IMR-90 (cell line): Measurements from ENCODE around the gene ANKRD52. TPM values are rescaled to one million over a fixed set of nuclear protein-coding genes. Genes with fewer than 3 reads are reported as not detected.

ENCODE experiments used
- ATAC-seq: fragments of 200-7000 bp; cut with Tn5 transposase; 2 replicates; pipeline ENCODE4 v1.9.1; 2020; ENCODE audit warnings: low read depth, mild to moderate bottlenecking, moderate library complexity
- BruUV-seq: library from RNA; stranded (reverse); fragments of 400-500 nt; replicated peaks from 2 replicates; lab custom pipeline; 2021; lab: Mats Ljungman, UMichigan
- CTCF ChIA-PET: fragments of 300-600 bp; formaldehyde crosslinking; extraction: SDS; loops from one replicate; lab custom pipeline; 2021; ENCODE audit warnings: antibody characterized with exemption; lab: Yijun Ruan, JAX
- POLR2A ChIA-PET: fragments of 300-600 bp; sonication (Branson Sonifier 250); formaldehyde crosslinking; loops from one replicate; lab custom pipeline; 2022; ENCODE audit warnings: antibody characterized with exemption; ENCODE audit not compliant: unreplicated experiment; lab: Charles Lee
- DNase-seq: peaks from one replicate; pipeline ENCODE4 v3.0.0; 2013
- H2AFZ ChIP-seq: replicated peaks from 2 replicates; pipeline ENCODE3; 2013; ENCODE audit warnings: low read length, mild to moderate bottlenecking; ENCODE audit not compliant: poor library complexity
- H2AK5ac ChIP-seq: 2 replicates; pipeline ENCODE4 v1.6.1; 2013; ENCODE audit warnings: low read depth, low read length, inconsistent platforms
- H2AK9ac ChIP-seq: replicated peaks from 2 replicates; pipeline ENCODE3; 2013; ENCODE audit warnings: mild to moderate bottlenecking, low read depth, low read length, moderate library complexity; ENCODE audit not compliant: poor library complexity
- H2BK120ac ChIP-seq: 2 replicates; pipeline ENCODE4 v1.6.1; 2013; ENCODE audit warnings: low read depth, low read length, inconsistent platforms
- H2BK15ac ChIP-seq: 3 replicates; pipeline ENCODE4 v1.6.1; 2013; ENCODE audit warnings: low read depth, low read length, inconsistent platforms
- H2BK20ac ChIP-seq: 2 replicates; pipeline ENCODE4 v1.6.1; 2013; ENCODE audit warnings: low read depth, mild to moderate bottlenecking, inconsistent platforms, low read length, moderate library complexity
- H2BK5ac ChIP-seq: 2 replicates; pipeline ENCODE4 v1.6.1; 2013; ENCODE audit warnings: mild to moderate bottlenecking, low read depth, low read length, inconsistent platforms; ENCODE audit not compliant: poor library complexity, severe bottlenecking
- H3K14ac ChIP-seq: replicated peaks from 2 replicates; pipeline ENCODE4 v1.6.1; 2013; ENCODE audit warnings: low read depth, low read length, inconsistent platforms
- H3K18ac ChIP-seq: 2 replicates; pipeline ENCODE4 v1.6.1; 2013; ENCODE audit warnings: low read depth, low read length, control low read depth
- H3K23ac ChIP-seq: 2 replicates; pipeline ENCODE4 v1.6.1; 2013; ENCODE audit warnings: low read depth, low read length, inconsistent platforms
- H3K27ac ChIP-seq: 2 replicates; pipeline ENCODE4 v1.5.1; 2013; ENCODE audit warnings: mild to moderate bottlenecking, control low read depth, low read length; ENCODE audit not compliant: insufficient read depth
- H3K27me3 ChIP-seq: 2 replicates; pipeline ENCODE4 v1.6.1; 2013; ENCODE audit warnings: low read length; ENCODE audit not compliant: control insufficient read depth, insufficient read depth
- H3K36me3 ChIP-seq: 2 replicates; pipeline ENCODE4 v1.6.1; 2013; ENCODE audit warnings: low read length, mixed read lengths; ENCODE audit not compliant: control insufficient read depth, insufficient read depth
- H3K4ac ChIP-seq: 2 replicates; pipeline ENCODE4 v1.6.1; 2013; ENCODE audit warnings: low read depth, low read length, inconsistent platforms
- H3K4me1 ChIP-seq: 2 replicates; pipeline ENCODE4 v1.6.1; 2013; ENCODE audit warnings: low read length, mixed read lengths; ENCODE audit not compliant: control insufficient read depth, insufficient read depth
- H3K4me2 ChIP-seq: 2 replicates; pipeline ENCODE4 v1.6.1; 2013; ENCODE audit warnings: low read depth, mild to moderate bottlenecking, control low read depth, low read length, moderate library complexity
- H3K4me3 ChIP-seq: 2 replicates; pipeline ENCODE4 v1.5.1; 2013; ENCODE audit warnings: low read depth, mild to moderate bottlenecking, control low read depth, low read length, moderate library complexity; ENCODE audit not compliant: insufficient read depth
- H3K56ac ChIP-seq: 2 replicates; pipeline ENCODE4 v1.6.1; 2013; ENCODE audit warnings: low read length, inconsistent platforms; ENCODE audit not compliant: insufficient read depth; ENCODE audit errors: extremely low read depth
- H3K79me1 ChIP-seq, 2 experiments: 2 replicates each; pipeline ENCODE4 v1.6.1; 2013; ENCODE audit warnings: low read length in 2 of 2, inconsistent platforms in 1 of 2, low read depth in 1 of 2
- H3K9ac ChIP-seq: 2 replicates; pipeline ENCODE4 v1.6.1; 2013; ENCODE audit warnings: low read depth, low read length, control low read depth
- H3K9me1 ChIP-seq: 2 replicates; pipeline ENCODE4 v1.6.1; 2013; ENCODE audit warnings: low read length, inconsistent platforms; ENCODE audit not compliant: insufficient read depth
- H3K9me3 ChIP-seq: 2 replicates; pipeline ENCODE4 v1.6.1; 2013; ENCODE audit warnings: low read length; ENCODE audit not compliant: control insufficient read depth, insufficient read depth
- H4K20me1 ChIP-seq: 2 replicates; pipeline ENCODE4 v1.6.1; 2013; ENCODE audit warnings: low read length, inconsistent platforms; ENCODE audit not compliant: insufficient read depth
- H4K5ac ChIP-seq: 2 replicates; pipeline ENCODE4 v1.6.1; 2013; ENCODE audit warnings: mild to moderate bottlenecking, low read depth, low read length, control low read depth
- H4K8ac ChIP-seq, 2 experiments: 2 replicates each; pipeline ENCODE4 v1.6.1; 2013; ENCODE audit warnings: low read depth in 2 of 2, low read length in 2 of 2, control low read depth in 1 of 2, inconsistent platforms in 1 of 2
- H4K91ac ChIP-seq: 2 replicates; pipeline ENCODE4 v1.6.1; 2013; ENCODE audit warnings: low read depth, low read length, inconsistent platforms; ENCODE audit not compliant: insufficient read depth
- ELK1 ChIP-seq: fragments of 150-350 bp; IDR thresholded peaks from 2 replicates; pipeline ENCODE4 v1.6.1; 2016; ENCODE audit warnings: low read depth, mild to moderate bottlenecking, low read length, moderate library complexity, borderline replicate concordance
- MAZ ChIP-seq: IDR thresholded peaks from 2 replicates; pipeline ENCODE4 v1.6.1; 2012; ENCODE audit warnings: low read depth, mild to moderate bottlenecking, low read length, improper control_type of control experiment, moderate library complexity, borderline replicate concordance
- POLR2A ChIP-seq: IDR thresholded peaks from 2 replicates; pipeline ENCODE4 v1.6.1; 2012; ENCODE audit warnings: mild to moderate bottlenecking, low read depth, low read length
- WGBS, 2 experiments: methylation state at CpG; one replicate each; pipeline versions ENCODE4 v1.1.5 to v1.1.7; 2013; ENCODE audit warnings: missing lambda C conversion rate in 2 of 2; ENCODE audit not compliant: insufficient read length in 1 of 2; ENCODE audit errors: extremely low coverage in 2 of 2; 5-methylcytosine and 5-hydroxymethylcytosine counted together
- dilution Hi-C: fragments of 300-500 bp; cut with HindIII; formaldehyde crosslinking; loops from one replicate; pipeline ENCODE4 v1.14.3; 2018; ENCODE audit warnings: low sequenced_read_pairs; ENCODE audit not compliant: unreplicated experiment
- in situ Hi-C: fragments of 300-500 bp; cut with MboI; formaldehyde crosslinking; loops from 3 replicates; pipeline ENCODE4 v1.14.3; 2019; ENCODE audit warnings: low sequenced_read_pairs, inconsistent platforms, mixed read lengths
- intact Hi-C: fragments of 100-400 bp; cut with micrococcal nuclease; formaldehyde crosslinking; loops from 2 replicates; pipeline ENCODE4 v1.10.0; 2022
- polyA plus RNA-seq, 3 experiments: library from polyadenylated mRNA; depleted of rRNA; stranded (reverse); fragments of >200 nt; gene quantifications; 2 replicates each; pipeline ENCODE4 v1.2.3, GENCODE V29; 2012; ENCODE audit warnings: low replicate concordance in 1 of 3
- total RNA-seq: library from RNA; depleted of rRNA; stranded (reverse); fragments of >200 nt; gene quantifications from 2 replicates; pipeline ENCODE4 v1.2.3, GENCODE V29; 2012

The ANKRD52 gene
- total and polyA plus RNA-seq, 2 of the 4 experiments (the other 2 are of a cell fraction), result 15.4 to 35.9 TPM

DNA sequence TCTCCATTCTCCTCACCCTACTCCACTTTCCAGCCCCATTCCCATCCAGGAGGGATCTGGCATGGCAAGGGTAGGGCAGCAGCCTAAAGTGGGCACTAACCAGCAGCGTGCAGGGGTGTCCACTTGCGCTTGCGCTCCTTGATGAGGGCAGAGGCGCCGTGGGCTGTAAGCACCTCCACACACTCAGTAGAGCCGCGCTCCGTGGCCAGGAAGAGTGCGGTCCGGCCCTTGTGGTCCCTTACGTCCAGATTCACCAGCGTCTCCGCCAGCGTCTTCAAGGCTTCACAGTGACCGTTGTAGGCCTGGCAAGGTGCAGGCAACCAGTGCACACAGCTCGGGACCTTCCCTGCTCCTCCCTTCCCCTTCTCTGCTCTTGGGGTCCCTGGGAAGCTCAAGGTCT lies 10.3 kb downstream of the ANKRD52 start:
- Histone ChIP-seq H3K18ac (no peak overlapping the region), H2BK20ac (no peak overlapping the region), H3K4me2 (no peak overlapping the region), H3K9ac (no peak overlapping the region), H3K9me1 (peaks cover 9% of the 10 kb centered on the region; the same call in 1 of the 2 replicates), H3K36me3 (peaks cover 76% of the 10 kb centered on the region), H3K4me3 (no peak overlapping the region), H2AFZ (no peak overlapping the region), H4K91ac (no peak overlapping the region), H3K9me3 (no peaks in the 10 kb centered on the region), H3K4me1 (peaks cover 7% of the 10 kb centered on the region), H4K8ac (no peak overlapping the region), H3K14ac (no peak overlapping the region), H3K56ac (no peak overlapping the region), H2BK15ac (no peak overlapping the region), H2AK9ac (peak overlapping the region; percentile 16), H3K4ac (no peak overlapping the region), H2BK120ac (no peak overlapping the region), H3K27me3 (no peaks in the 10 kb centered on the region), H4K5ac (no peak overlapping the region), H3K27ac (no peak overlapping the region), H4K20me1 (peaks cover 28% of the 10 kb centered on the region), H3K79me1 (peaks cover 21 to 61% of the 10 kb centered on the region in 2 experiments), H3K23ac (no peak overlapping the region), H2BK5ac (no peak overlapping the region), H2AK5ac (no peak overlapping the region)
- DNase-seq (no peak), ATAC-seq (no peak)
- no TSS peak for BruUV-seq
- ChIA-PET POLR2A (no interaction called here), CTCF (no interaction called here)
- WGBS, 2 experiments, result 97% methylated on average over 5 of the region's 16 CpGs; no CpG with 5 or more reads in 1 of the 2 experiments
- dilution Hi-C loops, result no loop called here
- TF ChIP-seq ELK1 (no peak), MAZ (no peak), POLR2A (no peak)
- intact Hi-C loops, result no loop called here
- in situ Hi-C loops, result no loop called here
